ENCODE measurements around the gene MYO10.
"Not testable (repeated sequence)": the region's sequence is repeated elsewhere in the genome, so short reads cannot be mapped to it uniquely, and the experiment has no call there.

The MYO10 gene

GRCh38 chr5:16664368-16664767, 271.7 kb downstream of the MYO10 start:
- no peak for DNase-seq

GRCh38 chr5:16663840-16664239, 272.2 kb downstream of the MYO10 start:
- DNase-seq, result no peak

GRCh38 chr5:16661713-16662112, 274.4 kb downstream of the MYO10 start:
- DNase-seq, result no peak

GRCh38 chr5:16660982-16661381, 275.1 kb downstream of the MYO10 start:
- no peak for DNase-seq

GRCh38 chr5:16659536-16659935, 276.6 kb downstream of the MYO10 start:
- DNase-seq, result no peak

GRCh38 chr5:16656561-16657191, 279.4 kb downstream of the MYO10 start:
- DNase-seq, result no peak

- no peak for DNase-seq
These were observed 281.3 kb downstream of the MYO10 start for GRCh38 chr5:16654647-16655334.

- not testable (repeated sequence) for DNase-seq
These were observed 287.3 kb downstream of the MYO10 start for GRCh38 chr5:16648739-16649138.

- DNase-seq, result no peak
These were observed 291.7 kb downstream of the MYO10 start for GRCh38 chr5:16644301-16644889.

- DNase-seq, result no peak
These were observed 293.2 kb downstream of the MYO10 start for GRCh38 chr5:16642867-16643266.

GRCh38 chr5:16639206-16639605, 296.9 kb downstream of the MYO10 start:
- no peak for DNase-seq

GRCh38 chr5:16628376-16628775, 307.7 kb downstream of the MYO10 start:
- DNase-seq, result no peak

GRCh38 chr5:16626696-16627264, 309.3 kb downstream of the MYO10 start:
- DNase-seq, result no peak

- DNase-seq, result no peak
These were observed 311.0 kb downstream of the MYO10 start for GRCh38 chr5:16625096-16625495.

- DNase-seq, result no peak
These were observed 317.0 kb downstream of the MYO10 start for GRCh38 chr5:16619136-16619535.

GRCh38 chr5:16618138-16618897, 317.8 kb downstream of the MYO10 start:
- DNase-seq, result no peak

GRCh38 chr5:16617274-16617968, 318.7 kb downstream of the MYO10 start:
- DNase-seq, result peak; percentile 49

GRCh38 chr5:16616536-16617273, 319.4 kb downstream of the MYO10 start, which contains the start of gene RETREG1:
Gene RETREG1 (minus strand): TSS chr5:16616997. CDS start chr5:16616971, 26 bp downstream.
- DNase-seq, result peak; percentile 79

- DNase-seq, result no peak
These were observed 320.1 kb downstream of the MYO10 start for GRCh38 chr5:16615741-16616535.

GRCh38 chr5:16612007-16612406, 324.1 kb downstream of the MYO10 start:
- no peak for DNase-seq

Data from effector CD8-positive, alpha-beta T cell (primary cell).